Left colon (tissue), 2 donors: Measurements from ENCODE around the gene CD44. TPM values are rescaled to one million over a fixed set of nuclear protein-coding genes. Genes with fewer than 3 reads are reported as not detected.
A peak's percentile ranks its signal among the peaks of the same experiment; 100 is the strongest.

Experiments
- ATAC-seq: fragments of 200-7000 bp; cut with Tn5 transposase; one replicate; pipeline ENCODE4 v1.9.1; 2020; ENCODE audit warnings: mild to moderate bottlenecking, moderate library complexity
- DNase-seq, 2 donors: peaks; one replicate each; pipeline ENCODE4 v3.0.0-alpha.2; 2020
- intact Hi-C, 2 donors: fragments of 100-400 bp; cut with DNase I in 1 of 2; cut with micrococcal nuclease in 1 of 2; formaldehyde crosslinking; loops; one replicate each; pipeline versions ENCODE4 v1.11.2 to v1.14.0; 2022; cut with DNase I, micrococcal nuclease
- total RNA-seq, 2 donors: library from RNA; stranded (reverse); fragmentation: NEBNext Ultra II Directional; extraction: Animal tissue kit (Norgen Biotek cat#: 25700); gene quantifications; one replicate each; pipeline ENCODE4 v1.2.1, GENCODE V29; 2021
- donor health status: DM: no; HTN: no; CAD: no.
- donor health status: DM: yes; HTN: yes; CAD: no.

CD44 gene
- total RNA-seq, 2 donors from 2014 or later, result 99.1 to 107 TPM

DNA sequence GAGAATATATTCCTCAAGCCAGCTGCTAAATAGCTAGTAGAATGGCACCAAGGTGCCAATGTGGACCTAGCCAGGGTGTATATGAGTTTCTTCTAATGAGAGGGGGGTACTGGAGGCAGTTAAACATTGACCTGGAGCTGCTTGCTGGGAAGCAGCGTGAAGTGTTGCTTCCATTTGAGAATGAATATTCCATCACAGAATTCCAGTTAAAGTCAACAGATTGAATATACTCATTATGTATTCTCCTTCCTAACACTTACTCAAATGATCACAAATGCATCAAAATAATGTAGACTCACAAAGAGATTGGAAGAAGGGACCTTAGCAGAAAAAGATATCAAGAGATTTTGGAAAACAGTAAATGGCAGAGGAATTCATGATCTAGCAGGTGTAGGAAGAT is 102.1 kb downstream of the CD44 start:
- DNase-seq (no peak), ATAC-seq (no peak)
- intact Hi-C loops, result no loop called here

DNA sequence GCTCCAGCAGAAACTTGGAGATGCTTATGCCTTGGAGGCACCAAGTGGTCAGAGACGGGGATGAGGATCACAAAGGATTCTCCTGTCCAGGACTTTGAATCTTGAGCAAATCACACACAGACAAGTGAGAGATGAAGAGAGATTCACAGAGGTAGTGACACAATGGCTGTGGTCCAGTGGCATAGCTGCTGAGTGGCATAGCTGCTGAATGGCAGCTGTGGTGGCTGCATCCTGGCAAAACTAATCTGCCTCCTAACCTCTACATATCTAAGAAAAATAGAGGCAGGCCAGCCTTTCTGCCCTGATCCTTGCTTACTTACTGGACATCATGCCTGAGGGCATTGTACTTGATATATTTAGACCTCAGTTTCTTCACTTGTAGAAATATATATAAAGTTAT is 102.6 kb downstream of the CD44 start:
- intact Hi-C loops, result no loop called here
- ATAC-seq (no peak), DNase-seq (no peak)

DNA sequence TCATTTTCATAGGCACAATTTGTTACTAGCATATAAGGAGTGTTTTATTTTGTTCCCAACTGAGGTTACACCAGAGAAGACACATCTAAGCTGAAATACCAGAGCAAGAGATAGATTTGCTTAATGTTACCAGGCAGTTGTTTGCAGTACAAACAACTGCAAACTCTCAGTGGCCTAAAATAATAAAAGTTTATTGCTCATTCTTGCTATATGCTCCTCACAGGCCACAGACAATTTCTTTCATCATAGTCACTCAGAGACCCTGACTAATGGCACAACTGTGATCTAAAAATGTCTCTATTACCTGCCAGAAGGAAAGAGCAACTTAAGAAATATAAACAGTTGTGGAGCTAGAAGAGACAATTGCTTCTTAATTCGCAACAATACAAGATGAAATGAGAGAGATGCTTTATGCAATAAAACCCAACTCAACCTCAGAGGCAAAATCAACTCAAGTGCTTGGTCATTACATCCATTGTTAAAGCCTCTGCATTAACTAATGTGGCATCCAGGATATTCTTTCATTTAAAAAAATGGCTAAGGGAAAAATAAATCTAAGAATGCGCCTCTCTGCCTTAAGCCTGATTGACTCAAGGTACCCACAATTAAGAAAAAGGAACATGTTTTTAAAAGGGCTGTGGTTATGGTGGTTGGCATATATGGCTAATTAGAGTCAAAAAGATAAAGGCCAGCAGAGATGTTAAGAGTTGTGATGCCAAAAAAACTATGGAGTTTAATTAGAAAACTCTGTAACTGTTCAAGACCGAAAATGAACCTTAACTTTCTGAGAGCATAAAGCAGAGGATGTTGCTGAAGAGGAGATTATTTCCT is 103.7 kb downstream of the CD44 start:
- DNase-seq (no peak), ATAC-seq (peak; percentile 64)
- intact Hi-C loops, result no loop called here

DNA sequence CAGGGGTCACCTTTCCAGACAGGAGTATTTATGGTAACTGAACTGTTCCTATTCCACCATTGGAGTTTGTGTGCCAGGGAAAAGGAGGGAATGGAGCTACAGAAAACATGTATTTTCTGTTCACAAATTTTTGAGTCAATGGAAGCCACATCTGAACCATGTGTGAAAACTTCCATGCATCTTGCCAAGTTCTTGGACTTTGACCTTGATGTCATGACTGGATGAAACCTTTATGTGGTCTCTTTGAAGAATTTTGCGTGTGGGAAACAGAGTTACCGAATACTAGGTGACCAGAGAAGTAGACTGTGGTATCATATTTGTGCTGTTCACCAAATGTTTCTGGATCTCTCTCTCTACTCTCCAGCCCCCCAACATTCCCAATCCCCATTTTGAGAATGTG is 104.8 kb downstream of the CD44 start:
- no peak for ATAC-seq
- DNase-seq, result no peak
- intact Hi-C loops, result no loop called here

DNA sequence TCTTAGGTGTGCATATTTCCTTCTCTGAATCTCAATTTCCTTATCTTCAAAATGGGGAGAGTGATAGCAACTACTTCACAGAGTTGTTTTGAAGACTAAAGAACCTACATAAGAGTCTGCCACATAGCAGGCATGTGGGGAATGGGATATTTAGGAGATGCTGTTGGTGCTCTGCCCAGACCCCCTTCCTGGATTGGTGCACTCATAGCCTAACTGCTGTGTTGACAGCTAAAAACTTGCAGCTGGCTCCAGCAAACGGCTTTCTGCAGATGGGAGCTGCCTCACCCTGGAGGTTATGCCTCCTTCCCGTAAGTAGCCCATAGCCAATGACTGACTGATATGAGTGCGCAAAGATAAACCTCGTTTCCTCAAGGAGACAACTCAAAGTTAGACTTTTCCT is 106.1 kb downstream of the CD44 start:
- no peak for ATAC-seq
- DNase-seq, result no peak
- intact Hi-C loops, result no loop called here

DNA sequence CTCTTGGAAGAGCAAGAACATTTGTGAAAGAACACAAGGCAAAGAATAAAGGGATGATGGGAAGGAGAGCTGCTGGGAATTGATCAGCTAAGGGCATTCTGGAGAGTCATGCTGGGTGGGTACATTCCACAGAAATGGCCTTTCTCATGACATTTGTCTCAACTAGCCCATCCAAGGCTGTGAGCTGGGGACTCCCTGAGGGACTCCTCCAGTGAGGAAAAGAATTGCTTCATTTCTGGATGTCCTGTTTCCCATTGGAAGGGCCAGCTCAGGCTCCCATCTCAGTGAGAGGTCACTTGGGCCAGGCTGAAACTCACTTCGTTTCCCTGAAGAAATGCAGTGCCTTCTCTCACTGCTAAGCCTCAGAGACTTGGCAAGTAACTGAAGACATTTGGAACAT is 106.8 kb downstream of the CD44 start:
- intact Hi-C loops, result no loop called here
- ATAC-seq, result no peak
- DNase-seq, result no peak

DNA sequence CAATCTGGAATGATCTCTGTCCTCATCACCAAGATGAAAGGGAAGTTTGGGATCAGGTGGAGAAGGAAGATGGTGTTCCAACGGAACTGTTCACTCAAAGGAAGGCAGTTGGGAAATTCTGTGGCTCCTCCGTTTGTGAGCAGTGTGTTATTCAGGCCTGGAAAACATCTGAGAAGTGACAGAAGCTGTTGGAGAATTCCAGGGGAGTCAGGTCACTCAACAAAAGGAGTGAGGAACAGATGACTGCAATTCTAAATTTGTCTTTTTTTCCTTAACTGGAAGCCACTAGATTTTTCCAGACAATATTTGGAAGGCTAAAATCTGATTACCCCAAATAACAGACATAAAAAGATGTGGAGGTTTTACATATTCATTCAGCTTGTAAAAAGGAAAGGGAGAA is 107.8 kb downstream of the CD44 start:
- intact Hi-C loops, result no loop called here
- DNase-seq (no peak), ATAC-seq (no peak)

DNA sequence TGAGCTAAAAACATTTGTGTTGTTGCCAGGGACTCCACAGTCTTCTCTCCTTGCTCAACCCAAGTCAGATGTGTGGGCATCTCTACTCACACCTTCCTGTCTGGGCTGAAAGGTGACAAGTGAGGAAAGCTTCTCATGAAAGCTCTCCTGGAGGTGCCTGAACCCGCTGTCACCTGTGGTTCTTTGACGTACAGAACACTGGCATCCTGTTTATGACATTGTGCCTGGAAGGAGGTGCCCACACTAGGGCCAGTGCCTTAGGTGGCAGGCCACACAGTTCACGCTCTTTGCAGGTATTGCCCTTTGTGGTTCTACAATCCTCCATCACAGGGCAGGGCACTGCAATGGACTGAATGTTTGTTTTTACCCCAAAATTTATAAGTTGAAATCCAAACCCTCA is 108.5 kb downstream of the CD44 start:
- intact Hi-C loops, result no loop called here
- DNase-seq (no peak), ATAC-seq (no peak)

DNA sequence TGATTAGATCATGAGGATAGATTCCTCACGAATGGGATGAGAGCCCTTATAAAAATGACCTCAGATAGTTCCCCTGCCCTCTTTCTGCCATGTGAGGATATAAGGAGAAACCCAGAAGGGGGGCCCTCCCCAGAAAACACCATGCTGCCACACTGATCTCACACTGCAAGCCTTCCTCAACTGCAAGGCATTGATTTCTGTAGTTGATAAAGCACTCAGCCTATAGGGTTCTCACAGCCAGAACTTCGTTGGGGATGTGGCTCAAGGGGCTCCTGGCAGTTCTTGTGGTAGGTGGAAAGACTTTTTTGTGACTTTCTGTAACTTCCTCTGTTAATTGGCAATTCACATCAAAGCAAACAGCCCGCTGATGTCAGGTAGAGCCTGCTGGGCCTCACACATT is 108.9 kb downstream of the CD44 start:
- intact Hi-C loops, result no loop called here
- ATAC-seq (no peak), DNase-seq (no peak)

DNA sequence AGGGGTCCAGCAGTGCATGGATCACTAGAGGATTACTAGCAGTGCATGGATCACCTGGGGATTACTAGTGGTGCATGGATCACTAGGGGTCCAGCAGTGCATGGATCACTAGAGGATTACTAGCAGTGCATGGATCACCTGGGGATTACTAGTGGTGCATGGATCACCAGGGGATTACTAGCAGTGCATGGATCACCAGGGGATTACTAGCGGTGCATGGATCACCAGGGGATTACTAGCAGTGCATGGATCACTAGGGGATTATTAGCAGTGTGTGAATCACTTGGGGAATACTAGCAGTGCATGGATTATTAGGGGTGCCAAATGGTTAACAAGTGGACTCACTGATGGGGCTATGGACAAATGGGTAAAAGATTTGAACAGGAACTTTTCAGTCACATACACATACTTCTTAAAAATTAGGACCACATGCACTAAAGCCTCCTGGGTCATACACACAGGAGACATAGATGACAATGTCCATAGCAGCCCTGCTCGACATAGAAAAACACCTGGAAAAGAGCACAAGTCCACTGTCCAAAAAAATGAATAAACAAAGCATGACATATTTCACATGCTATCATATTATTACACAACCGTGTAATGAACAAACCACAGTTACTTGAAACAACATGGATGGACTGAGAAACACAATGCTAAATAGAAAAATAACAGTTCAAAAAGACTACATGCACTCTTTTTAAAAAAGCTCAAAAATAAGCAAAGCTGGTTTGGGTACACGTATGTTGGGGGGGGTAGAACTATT is 109.8 kb downstream of the CD44 start:
- ATAC-seq, result no peak
- intact Hi-C loops, result no loop called here
- no peak for DNase-seq

DNA sequence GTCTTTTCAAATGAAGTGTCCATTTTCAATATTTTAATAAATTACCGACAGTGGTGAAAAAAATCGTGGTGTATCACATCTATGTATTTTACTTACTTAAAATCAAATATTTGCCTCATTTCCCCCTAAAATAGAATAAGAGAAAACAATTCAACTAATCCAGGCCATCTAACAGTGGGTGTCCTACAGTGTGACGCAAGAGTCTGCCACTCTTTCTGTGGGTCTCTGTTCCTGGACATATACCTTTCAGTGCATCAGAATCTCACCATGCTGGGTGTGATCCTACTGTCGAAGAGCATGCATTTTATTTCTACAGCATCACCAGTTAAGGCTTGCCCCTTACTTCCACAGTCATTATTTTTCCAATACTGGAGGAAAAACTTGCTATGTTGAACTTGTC is 111.2 kb downstream of the CD44 start:
- ATAC-seq (no peak), DNase-seq (no peak)
- intact Hi-C loops, result no loop called here

DNA sequence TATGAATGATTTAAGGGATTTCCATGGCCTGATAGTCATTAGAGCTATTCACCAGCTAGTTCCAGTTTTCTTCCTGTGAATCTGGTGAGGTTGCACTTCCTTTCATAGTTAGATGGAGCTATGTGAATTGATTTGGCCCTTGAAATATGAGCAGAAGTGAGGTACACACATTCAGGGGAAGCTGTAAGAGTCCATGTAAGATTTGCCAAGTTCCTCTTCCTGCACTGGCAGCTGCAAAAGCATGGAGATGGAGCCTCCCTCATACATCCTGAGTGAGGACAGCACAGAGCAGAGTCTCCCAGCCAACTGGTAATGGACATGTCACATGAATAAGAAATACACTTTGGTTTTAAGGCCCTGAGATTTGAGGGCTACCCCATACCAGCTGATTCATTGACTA is 111.7 kb downstream of the CD44 start:
- intact Hi-C loops, result no loop called here
- DNase-seq (no peak), ATAC-seq (no peak)

DNA sequence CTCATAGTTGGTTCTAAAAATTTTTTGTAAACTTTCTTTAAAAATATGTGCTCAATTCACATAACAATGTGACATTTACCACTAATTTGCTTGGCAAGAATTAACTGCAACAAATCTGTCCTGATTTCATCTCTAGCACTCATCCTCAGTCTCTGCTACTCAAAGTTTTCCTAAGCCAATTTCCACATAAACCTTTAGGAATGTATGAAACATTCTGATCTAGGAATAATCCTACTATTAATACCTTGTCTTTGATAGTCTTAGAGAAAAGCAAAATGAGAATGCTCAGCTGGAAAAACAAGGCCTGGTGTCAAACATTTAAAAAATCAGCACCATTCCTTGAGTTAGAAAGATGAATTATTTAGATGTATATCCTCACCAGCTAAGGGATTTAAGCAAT is 114.3 kb downstream of the CD44 start:
- ATAC-seq (no peak), DNase-seq (no peak)
- intact Hi-C loops, result no loop called here

DNA sequence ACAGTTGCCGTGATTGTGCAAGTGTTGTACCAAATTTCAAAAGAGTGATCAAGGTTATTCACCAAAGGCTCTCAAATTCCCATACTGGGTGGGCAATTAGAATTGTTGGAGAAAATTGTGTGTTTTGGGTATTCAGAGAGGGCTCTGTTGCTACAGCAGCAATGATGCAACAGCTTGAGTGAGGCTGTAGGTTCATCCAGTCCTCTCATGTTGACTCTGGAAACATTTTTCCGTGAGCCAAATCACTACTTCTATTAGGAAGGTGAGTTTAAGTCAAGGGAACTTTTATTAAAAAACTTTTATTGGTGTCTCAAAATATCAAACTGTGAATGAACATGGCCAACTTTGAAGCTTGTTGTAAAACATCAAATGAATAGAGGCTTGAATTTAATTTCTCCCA is 116.5 kb downstream of the CD44 start:
- ATAC-seq, result no peak
- intact Hi-C loops, result no loop called here

DNA sequence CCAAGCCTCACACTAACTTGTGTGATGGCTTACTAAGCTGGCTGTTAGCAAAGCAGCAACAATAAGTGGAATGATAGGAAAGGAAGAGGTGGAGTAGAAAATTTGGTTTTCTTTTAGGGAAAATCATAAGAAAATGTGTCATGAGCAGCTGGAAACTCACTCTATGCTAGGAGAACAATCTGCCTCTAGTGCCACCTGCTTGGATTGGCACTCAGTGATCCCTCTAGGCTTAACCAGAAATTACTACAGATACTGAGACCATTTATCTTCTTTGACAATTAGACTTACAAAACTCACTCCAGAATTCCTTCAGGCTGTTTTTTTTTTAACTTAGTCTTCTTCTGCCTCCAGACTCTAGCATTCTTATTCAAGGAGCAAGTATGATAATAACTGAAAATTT is 117.3 kb downstream of the CD44 start:
- intact Hi-C loops, result no loop called here
- no peak for DNase-seq
- no peak for ATAC-seq

More for the DNA sequence above, 116.5 kb downstream of the CD44 start:
- DNase-seq, result no peak

DNA sequence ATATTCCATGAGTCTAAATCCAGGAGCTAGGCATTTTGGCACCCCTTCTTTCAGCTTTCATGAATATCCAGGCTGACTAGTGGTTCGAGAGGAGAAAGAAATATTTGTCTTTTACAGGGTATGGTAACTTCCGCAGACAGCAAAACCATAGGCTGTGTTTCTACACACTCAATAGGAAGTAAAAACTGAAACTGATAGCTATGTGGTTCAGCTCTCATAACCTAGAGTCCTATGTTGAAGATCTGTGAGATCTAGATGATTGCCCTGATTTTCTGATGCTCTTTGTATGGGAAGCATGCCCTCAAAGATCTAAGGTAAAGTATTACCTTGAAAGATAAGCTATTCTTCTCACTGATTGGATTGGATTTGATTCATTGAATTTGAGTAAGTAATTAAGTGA is 118.3 kb downstream of the CD44 start:
- no peak for DNase-seq
- intact Hi-C loops, result no loop called here
- no peak for ATAC-seq

DNA sequence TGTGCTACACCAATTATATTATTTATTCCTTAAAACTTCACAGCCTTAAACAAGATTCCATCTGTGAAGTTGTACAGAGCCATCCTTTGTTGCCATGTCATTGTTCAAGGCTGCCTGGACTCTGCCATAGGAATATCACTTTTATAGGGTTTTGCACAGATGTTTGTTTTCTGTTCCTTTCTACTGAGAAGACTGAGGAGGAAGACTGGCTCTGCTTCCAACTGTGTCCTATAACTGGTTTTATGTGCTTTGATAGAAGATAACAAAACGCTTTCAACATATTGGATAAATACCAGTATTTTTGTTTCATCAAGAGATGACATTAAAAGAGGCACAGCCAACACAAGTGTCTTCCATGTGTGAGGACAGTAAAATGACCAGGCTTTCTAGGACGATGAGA is 120.6 kb downstream of the CD44 start:
- DNase-seq (no peak), ATAC-seq (no peak)
- intact Hi-C loops, result no loop called here

DNA sequence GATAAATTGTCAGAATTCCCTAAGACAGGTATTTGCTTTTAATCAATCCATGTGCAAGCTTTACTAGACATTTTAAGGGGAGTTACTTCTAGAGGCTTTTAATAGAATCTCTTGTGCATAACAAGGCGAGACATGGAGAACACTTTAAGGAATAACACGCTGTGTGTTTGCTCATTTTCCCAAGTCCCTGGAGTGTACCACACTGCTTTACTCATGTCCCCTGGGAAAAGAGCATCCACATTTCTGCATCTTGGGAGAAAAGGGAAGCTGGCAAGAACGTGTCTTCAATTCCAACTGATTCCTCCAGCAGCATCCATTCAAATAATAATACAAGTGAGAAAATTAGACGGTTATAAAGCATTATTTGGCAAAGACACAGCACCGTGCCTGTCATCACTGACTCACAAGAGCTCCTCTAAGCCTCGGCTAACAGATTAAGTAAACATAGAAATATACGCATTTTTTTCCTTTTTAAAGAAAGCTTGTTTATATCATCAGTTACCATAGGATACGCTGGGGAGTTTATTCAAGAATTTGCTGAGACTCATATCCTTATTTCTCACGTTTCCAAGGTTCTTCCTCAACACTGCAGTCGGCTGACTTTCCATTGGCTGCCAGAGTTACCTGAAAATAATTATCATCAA is 121.5 kb downstream of the CD44 start:
- intact Hi-C loops, result no loop called here
- DNase-seq (no peak), ATAC-seq (no peak)

DNA sequence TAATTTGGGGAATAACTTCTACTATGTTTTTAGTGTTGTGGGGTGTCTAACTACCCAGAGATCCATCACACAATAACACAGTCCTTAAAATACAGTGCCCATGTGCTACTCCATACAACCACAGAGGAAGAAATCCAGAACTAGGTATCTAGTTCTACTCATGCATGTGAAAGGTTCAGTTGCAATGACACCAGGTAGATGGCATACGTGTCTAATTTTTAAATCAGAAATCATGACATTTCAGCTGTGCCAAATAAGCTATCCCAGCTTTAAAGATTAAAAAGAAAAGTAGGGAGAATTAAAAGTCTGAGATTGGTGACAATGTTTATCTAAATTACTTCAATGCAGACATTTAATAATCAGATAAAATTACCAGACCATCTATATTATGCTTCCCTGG is 122.2 kb downstream of the CD44 start:
- intact Hi-C loops, result no loop called here
- no peak for DNase-seq
- no peak for ATAC-seq

DNA sequence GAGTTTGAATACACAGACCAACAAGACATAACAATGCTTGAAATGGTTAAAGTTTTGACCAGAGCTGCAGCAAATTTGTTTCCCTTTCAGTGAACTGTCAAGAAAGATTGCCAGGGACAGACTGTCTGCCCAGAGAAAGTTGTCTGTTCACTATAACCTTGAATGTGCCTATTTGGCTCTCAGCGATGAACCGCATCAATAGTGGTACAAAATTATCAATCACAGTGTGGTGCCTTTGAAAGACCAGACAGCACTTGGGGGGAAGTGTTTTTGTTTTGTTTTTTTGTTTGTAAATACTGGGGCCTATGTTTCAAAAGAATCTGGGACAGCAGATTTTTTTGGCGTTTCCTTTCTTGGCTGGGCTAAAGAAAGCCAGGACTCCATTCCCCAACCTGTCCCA is 123.1 kb downstream of the CD44 start:
- intact Hi-C loops, result no loop called here
- ATAC-seq, result no peak
- no peak for DNase-seq
